AG04450 (cell line): ENCODE measurements around the gene ATF6. TPM values are rescaled to one million over a fixed set of nuclear protein-coding genes. Genes with fewer than 3 reads are reported as not detected.

Experiments used
- CTCF ChIA-PET: fragments of 300-600, 350-600 bp; formaldehyde crosslinking; extraction: SDS; loops from one replicate; lab custom pipeline; 2022; ENCODE audit warnings: antibody characterized with exemption, inconsistent platforms; lab: Charles Lee
- POLR2A ChIA-PET: fragments of 350-600 bp; formaldehyde crosslinking; extraction: SDS; loops from one replicate; lab custom pipeline; 2021; ENCODE audit warnings: antibody characterized with exemption, inconsistent platforms; lab: Yijun Ruan, JAX
- DNase-seq: peaks from one replicate; pipeline ENCODE4 v3.0.0-alpha.2; 2011; ENCODE audit warnings: low read depth, low spot score
- H3K27ac ChIP-seq: one replicate; pipeline ENCODE4 v1.5.1; 2012; ENCODE audit warnings: low read depth, low read length, control low read depth
- H3K27me3 ChIP-seq: one replicate; pipeline ENCODE4 v1.6.0; 2012; ENCODE audit warnings: low read length; ENCODE audit not compliant: control insufficient read depth, insufficient read depth
- H3K4me3 ChIP-seq: 2 replicates; pipeline ENCODE4 v1.5.1; 2011; ENCODE audit warnings: mild to moderate bottlenecking, low read depth, low read length, control low read depth
- H3K9me3 ChIP-seq: 2 replicates; pipeline ENCODE4 v1.5.1; 2012; ENCODE audit warnings: low read length; ENCODE audit not compliant: control insufficient read depth, insufficient read depth
- CTCF ChIP-seq: IDR thresholded peaks from 2 replicates; pipeline ENCODE4 v1.5.1; 2011; ENCODE audit warnings: low read depth, low read length, control low read depth, inconsistent platforms
- polyA plus RNA-seq: library from polyadenylated mRNA; depleted of rRNA; stranded (reverse); fragments of >200 nt; gene quantifications from 2 replicates; pipeline ENCODE4 v1.2.3, GENCODE V29; 2011; rRNA removed
- small RNA-seq: library from RNA; depleted of rRNA; stranded (forward); fragments of <200 nt; gene quantifications from one replicate; pipeline ENCODE3, GENCODE V24; 2012; ENCODE audit warnings: low read depth; ENCODE audit not compliant: insufficient read length

The ATF6 gene
- polyA plus RNA-seq, 1 experiment: 33.6 TPM

GRCh38 chr1:162013289-162013688 lies 247.2 kb downstream of the ATF6 start:
- ChIA-PET POLR2A (no interaction called here), CTCF (interaction anchor here (1.3 to 1.6 kb wide), 2 partner anchors 24 kb away, joined by 4 to 7 read pairs; no protein-coding TSS in a partner anchor)
- Histone ChIP-seq H3K27me3 (peaks cover 19% of the 10 kb centered on the region), H3K9me3 (peaks cover 5% of the 10 kb centered on the region; the same call in 1 of the 2 replicates), H3K27ac (no peak overlapping the region), H3K4me3 (no peak overlapping the region)
- no peak for TF ChIP-seq CTCF
- no peak for DNase-seq

Small RNAs within 50 kb of the gene (small RNA-seq; reads per million reads assigned to genes)
- not detected for gene RN7SL466P

Other genes with a start within 250 kb of the ATF6 start
- 0.27 and 0.63 TPM in 2 replicates for gene HSPA6, start 241.8 kb upstream of the ATF6 start, polyA plus RNA-seq
- gene FCGR3A, start 216.5 kb upstream of the ATF6 start, polyA plus RNA-seq: not detected in 2 replicates
- gene FCGR3B, start 135.1 kb upstream of the ATF6 start, polyA plus RNA-seq: not detected in 2 replicates
- gene FCGR2B, start 103.2 kb upstream of the ATF6 start, polyA plus RNA-seq: not detected in 2 replicates
- gene FCRLA, start 59.1 kb upstream of the ATF6 start, polyA plus RNA-seq: 0.12 and 0.15 TPM in 2 replicates
- 0.48 TPM in 2 replicates for gene FCRLB, start 44.8 kb upstream of the ATF6 start, polyA plus RNA-seq
- gene DUSP12, start 16.5 kb upstream of the ATF6 start, polyA plus RNA-seq: 34.9 and 41.1 TPM in 2 replicates